ENCODE results near the gene SERGEF. TPM values are rescaled to one million over a fixed set of nuclear protein-coding genes. Genes with fewer than 3 reads are reported as not detected.

Gene SERGEF
- total RNA-seq, 6 experiments from 2014 or later, result 13.5 to 19.3 (median 17.7) TPM

DNA sequence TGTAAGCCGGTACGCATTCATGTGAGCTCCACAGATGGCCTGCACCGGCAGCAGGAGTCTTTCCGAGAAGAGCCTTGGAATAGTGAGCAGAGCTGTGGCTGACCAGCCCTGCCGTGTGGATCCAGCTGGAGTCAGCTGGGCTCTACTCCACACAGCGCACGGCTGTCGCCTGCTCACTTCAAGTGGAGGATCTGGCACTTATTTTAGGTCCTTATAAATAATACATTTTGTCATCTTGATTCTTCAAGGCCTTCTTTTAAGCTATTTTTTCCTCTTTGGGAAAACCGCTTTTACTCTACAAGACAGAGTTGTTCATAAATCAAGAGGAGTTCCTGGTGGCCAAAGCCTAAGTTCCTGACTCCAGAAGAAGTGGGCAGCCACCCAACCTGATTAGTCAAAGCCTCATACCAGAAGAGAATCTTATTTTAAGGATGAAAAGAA lies 184.5 kb downstream of the SERGEF start:
- no peak for TF ChIP-seq CTCF (IDR thresholded peaks at IDR 0.05)
- H3K4me1 Mint-ChIP-seq (ENCODE audit: low read depth), result peaks cover 6% of the 10 kb centered on the region; the same call in 1 of the 2 replicates
- H3K27ac Mint-ChIP-seq, result no peak overlapping the region
- H3K9me3 Mint-ChIP-seq, result no peaks in the 10 kb centered on the region
- no peaks in the 10 kb centered on the region for H3K36me3 Mint-ChIP-seq (ENCODE audit: low read depth)
- no peaks in the 10 kb centered on the region for H3K27me3 Mint-ChIP-seq (ENCODE audit: insufficient read depth)
- DNase-seq, result peak; percentile 19
- no peak overlapping the region for H3K4me3 Mint-ChIP-seq

DNA sequence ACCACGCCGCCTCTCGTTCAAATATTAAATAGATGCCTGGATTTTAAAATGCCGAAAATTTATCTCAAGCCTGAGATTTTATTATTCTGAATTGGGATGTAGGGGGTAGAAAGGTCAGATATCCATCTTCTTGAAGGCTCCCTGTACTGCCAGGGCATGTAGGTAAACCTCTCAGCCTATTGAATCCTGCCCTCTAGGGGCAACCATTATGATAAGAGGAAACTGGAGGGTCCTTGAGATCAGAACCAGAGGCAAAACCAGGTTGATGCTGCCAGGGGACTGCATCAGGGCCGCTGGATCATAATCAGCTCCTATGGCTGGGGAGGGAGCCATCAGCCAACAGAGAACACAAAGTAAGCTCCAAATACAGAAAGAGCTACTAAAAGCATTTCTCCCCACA lies 185.8 kb downstream of the SERGEF start:
- Mint-ChIP-seq H3K4me3 (no peak overlapping the region), H3K27me3 (ENCODE audit: insufficient read depth) (no peaks in the 10 kb centered on the region), H3K4me1 (ENCODE audit: low read depth) (peaks cover 11% of the 10 kb centered on the region), H3K36me3 (ENCODE audit: low read depth) (no peaks in the 10 kb centered on the region), H3K27ac (no peak overlapping the region), H3K9me3 (no peaks in the 10 kb centered on the region)
- TF ChIP-seq CTCF (IDR thresholded peaks at IDR 0.05), result peak; percentile 41
- DNase-seq, result no peak

DNA sequence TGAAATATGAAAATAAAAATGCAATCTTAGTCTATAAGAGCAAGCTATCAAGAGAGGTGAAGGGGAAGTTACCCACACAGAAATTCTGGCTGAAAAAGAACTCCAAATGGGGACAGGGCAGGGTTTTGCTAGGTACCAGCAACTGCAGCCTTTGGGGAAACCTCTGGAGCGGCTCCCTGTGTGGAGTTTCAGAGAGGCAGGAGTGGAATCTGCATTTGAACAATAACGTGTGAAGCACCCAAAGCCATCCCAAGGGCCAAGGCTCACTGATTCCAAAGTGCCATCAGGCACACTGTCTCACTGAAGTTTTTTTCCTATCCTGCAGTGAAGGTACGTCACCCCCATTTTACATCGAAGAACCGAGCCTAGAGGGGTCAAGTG lies 190.5 kb downstream of the SERGEF start:
- H3K27ac Mint-ChIP-seq, result peak overlapping the region; percentile 42; the same call in 1 of the 2 replicates
- H3K4me1 Mint-ChIP-seq (ENCODE audit: low read depth), result peaks cover 11% of the 10 kb centered on the region
- no peaks in the 10 kb centered on the region for H3K9me3 Mint-ChIP-seq
- H3K36me3 Mint-ChIP-seq (ENCODE audit: low read depth), result no peaks in the 10 kb centered on the region
- DNase-seq, result no peak
- no peak for TF ChIP-seq CTCF (IDR thresholded peaks at IDR 0.05)
- no peak overlapping the region for H3K4me3 Mint-ChIP-seq
- no peaks in the 10 kb centered on the region for H3K27me3 Mint-ChIP-seq (ENCODE audit: insufficient read depth)

DNA sequence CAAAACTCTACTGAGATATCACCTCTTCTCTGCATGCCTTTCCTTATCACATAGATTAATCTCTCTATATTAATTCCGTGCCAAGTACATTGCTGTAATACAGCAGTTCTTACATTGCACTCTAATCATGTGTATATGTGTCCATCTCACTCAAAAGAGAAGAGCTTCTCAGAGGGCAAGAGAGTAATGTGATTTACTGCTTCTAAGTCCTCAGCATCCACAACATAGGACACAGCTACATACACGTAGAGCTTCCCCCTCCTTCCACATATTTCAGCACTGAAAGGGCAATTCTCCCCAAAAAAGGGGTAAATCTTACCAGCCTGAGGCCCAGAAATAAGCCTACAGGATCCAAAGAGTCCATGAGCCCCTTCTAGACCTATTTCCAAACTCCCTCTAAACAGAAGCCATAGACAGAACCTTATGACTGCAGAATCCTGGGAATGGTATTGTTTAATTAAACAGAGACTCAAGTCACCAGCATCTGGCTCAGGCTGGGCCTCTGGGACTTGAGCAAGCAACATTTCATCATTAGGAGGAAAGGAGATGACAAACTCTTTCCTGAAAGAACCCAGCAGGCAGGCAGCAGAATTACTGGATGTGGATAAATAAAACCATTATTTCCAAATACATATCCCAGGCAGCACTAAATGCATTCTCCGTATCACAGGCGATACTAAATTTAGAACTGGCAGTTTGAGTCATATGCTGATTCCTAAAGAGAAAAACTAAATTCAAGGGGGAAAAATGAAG lies 191.0 kb downstream of the SERGEF start:
- Mint-ChIP-seq H3K9me3 (no peaks in the 10 kb centered on the region), H3K27me3 (ENCODE audit: insufficient read depth) (no peaks in the 10 kb centered on the region), H3K4me1 (ENCODE audit: low read depth) (peaks cover 11% of the 10 kb centered on the region), H3K36me3 (ENCODE audit: low read depth) (no peaks in the 10 kb centered on the region), H3K4me3 (no peak overlapping the region), H3K27ac (peak overlapping the region; percentile 42; the same call in 1 of the 2 replicates)
- no peak for TF ChIP-seq CTCF (IDR thresholded peaks at IDR 0.05)
- peak; percentile 53 for DNase-seq

DNA sequence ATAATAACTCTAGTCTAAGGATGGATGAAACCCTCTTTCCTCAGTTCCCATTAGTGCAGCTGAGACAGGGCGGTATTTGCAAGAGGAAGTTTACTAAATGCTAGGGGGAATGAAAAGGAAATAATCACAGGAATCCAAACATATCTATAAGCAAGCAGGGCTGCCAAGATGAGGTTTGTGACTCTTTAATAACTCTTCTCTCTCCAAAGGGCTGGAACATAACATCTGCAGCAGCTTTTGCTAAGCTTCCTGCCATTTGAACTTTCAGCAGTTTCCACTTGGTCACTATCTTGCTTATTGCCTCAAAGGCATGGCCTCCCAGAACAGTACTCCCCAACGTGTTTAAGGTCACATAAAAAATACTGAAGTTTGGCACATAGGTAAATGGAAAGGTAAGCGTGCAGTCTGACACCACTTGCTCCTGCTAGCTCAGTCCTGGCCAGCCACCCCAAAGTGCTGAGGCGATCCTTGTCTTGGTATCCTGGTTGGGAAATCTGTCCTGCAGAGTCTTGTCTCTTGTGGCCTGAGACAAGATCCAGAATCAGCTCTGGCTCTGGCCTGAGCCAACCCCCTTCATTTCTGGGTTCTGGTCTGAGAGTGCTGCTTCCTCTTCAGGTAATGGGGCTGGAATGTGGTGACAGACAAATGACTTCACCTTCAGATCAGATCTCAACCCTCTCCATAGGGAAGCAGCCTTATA lies 196.5 kb downstream of the SERGEF start:
- Mint-ChIP-seq H3K4me1 (ENCODE audit: low read depth) (peaks cover 17% of the 10 kb centered on the region), H3K36me3 (ENCODE audit: low read depth) (no peaks in the 10 kb centered on the region), H3K27me3 (ENCODE audit: insufficient read depth) (peaks cover 2% of the 10 kb centered on the region; the same call in 1 of the 2 replicates), H3K4me3 (no peak overlapping the region), H3K9me3 (no peaks in the 10 kb centered on the region), H3K27ac (no peak overlapping the region)
- DNase-seq, result no peak
- TF ChIP-seq CTCF (IDR thresholded peaks at IDR 0.05), result no peak

Data from HFFc6 (cell line).